Measurements from ENCODE around the gene SLC16A8.
"Not testable (repeated sequence)": the region's sequence is repeated elsewhere in the genome, so short reads cannot be mapped to it uniquely, and the experiment has no call there.

Gene SLC16A8

GRCh38 chr22:38085056-38085455 lies 1.1 kb upstream of the SLC16A8 start:
- DNase-seq = no peak

DNA sequence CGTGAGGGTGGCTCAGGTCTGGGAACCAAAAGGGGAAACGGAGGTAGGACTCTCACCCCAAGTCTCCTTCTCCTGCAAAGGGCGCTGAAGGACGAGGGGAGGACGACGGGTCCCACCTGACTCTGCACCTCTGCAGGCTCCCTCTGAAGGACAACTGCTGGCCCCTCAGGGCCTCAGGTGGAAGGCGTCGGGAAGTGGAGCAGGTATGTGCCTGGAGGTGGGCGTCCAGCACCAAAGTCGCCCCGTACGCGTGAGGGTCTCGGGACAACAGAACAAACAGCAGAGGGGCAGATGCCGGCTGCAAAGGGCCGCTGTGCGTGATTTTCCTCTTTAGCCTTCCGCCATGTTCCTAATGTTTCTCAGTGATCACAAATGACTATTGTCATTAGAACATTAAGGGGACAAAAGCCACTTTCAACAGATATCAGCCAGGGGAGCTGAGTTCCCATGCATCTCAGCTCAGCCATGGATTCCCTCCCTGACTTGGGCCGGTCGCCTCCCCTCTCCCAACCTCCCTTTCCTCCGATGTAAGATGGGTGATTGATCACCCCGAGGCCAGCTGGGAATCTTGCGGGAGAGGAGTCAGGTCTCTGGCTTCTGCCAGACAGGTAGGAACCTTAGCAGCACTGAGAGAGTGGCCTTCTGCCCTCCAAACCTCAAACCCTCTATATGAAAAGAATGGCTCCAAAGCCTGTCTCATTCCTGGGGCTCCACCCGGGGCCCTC lies 836 bp downstream of the SLC16A8 start:
- no peak for DNase-seq

DNA sequence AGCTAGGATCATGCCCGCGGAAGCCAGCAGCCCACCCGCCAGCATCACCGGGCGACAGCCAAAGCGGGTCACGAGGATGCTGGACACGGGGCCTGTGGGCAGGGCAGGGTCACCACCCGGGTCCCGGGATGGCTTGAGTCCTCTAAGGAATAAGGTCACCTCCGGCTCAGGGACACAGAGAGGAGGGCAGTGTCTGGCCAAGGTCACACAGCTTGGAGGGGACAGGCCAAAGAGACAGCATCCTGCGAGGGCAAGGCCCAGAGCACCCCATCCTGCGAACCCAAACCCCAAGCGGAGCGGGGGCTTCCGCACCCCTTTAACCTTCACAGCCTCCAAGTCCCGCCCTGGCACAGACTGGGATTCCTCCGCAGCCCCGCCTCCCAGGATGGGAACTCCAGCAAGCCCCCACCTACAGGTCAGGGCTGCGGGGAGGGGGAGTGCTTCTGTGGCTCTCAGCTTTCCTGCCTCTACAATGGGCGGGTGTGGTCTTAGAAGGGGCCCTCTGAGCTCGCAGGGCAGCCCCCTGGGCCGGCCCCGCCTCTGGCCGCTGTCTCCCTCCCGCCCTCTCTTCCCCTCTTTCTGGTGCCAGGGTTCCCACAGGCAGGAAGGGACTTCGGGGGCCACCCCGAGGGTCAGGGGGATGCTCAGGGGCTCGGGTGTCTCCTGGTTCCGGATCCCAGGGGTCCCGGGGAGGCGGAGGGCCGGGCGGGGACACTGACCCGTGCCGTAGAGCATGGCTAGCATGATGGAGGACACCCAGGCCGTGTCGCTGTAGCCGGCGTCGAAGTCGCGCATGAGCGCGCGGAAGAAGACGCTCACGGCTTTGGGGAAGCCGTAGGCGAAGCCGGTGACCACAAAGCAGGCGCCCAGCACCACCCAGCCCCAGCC lies 1.8 kb downstream of the SLC16A8 start:
- DNase-seq = no peak

DNA sequence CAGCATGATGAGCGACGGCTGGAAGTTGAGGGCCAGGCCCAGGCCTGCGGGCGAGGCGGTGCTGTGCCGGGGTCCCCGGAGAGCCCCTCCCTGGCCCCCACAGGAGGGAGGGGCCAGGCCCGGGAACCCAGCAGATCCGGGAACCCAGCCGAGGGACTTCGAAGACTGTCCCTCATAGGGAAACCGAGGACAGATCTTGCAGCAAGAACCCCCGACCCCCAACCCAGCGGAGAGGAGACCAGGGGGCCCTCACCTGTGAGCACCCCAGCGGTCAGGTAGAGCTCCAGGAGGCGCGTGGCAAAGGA lies 2.4 kb downstream of the SLC16A8 start:
- no peak for DNase-seq

- DNase-seq = no peak
Measured at GRCh38 chr22:38080850-38081635, 2.9 kb downstream of the SLC16A8 start.

- DNase-seq = no peak
Measured at GRCh38 chr22:38080474-38080849, 3.5 kb downstream of the SLC16A8 start.

GRCh38 chr22:38079804-38080203 lies 4.2 kb downstream of the SLC16A8 start:
- no peak for DNase-seq

DNA sequence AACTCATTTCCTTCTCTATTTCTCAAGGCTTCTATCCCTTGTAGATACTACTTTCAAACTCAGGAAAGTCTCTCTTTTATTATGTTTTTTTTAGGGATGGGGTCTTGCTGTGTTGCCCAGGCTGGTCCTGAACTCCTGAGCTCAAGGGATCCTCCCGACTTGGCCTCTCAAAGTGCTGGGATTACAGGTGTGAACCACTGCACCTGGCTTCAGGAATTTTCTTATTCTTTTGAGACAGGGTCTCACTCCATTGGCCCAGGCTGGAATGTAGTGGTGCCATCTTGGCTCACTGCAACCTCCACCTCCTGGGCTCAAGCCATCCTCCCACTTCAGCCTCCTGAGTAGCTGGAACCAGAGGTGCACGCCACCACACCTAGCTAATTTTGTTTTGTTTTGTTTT lies 4.8 kb downstream of the SLC16A8 start:
- DNase-seq = not testable (repeated sequence)

DNA sequence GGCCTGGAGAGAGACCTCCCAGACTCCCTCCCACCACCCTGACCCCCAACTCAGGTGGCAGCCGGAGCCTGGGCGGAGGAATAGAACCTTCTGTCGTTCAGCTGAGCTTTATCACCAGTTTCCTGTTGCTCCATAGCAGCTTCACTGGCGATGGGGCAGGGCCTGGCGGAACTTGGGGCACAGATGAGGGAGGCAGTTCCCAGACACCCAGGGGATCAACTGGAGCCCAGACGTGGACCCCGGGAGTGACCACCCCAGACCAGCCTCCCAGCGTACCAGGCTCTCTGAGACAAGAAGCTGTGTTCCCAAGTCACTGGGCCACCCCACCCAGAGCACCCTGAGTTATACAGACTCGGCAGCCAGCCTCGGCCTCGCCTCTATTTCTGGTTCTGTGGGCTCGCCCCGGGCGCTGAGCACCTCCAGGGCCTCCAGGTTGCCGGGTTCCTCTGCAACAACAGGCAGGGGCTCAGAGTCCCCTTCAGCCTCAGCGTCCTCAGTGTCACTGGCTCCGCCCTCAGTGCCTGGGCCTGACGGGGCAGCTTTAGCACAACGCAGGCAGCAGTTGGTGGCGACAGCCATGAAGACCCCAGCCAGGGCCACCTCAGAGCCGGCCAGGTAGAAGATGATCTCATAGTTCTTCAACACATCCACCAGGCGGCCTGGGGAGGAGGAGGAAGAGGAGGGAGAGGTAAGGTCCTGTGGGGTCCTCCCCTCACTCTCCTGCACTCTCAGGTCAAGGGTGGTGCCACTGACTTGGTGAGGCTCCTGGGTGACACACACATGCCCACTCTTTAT lies 5.7 kb downstream of the SLC16A8 start:
- no peak for DNase-seq

DNA sequence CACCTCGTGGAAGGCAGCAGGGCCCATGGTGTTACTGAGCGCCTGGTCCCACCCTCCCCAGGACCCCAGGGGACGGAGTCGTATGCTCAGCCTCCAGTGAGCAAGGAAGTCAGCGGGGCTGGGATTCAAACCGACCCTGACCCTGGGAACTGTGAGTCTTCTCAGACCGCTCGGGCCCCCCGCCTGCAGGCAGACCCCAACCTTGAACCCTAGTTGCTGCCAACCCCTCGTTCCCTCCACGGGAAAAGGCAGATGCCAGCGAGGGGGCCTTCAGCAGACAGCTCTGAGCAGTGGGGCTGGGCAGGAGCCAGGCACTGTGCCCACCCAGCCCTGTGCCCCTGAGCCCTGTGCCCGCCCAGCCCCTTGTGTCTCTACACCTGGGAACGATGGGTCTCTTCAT lies 6.4 kb downstream of the SLC16A8 start:
- no peak for DNase-seq

DNA sequence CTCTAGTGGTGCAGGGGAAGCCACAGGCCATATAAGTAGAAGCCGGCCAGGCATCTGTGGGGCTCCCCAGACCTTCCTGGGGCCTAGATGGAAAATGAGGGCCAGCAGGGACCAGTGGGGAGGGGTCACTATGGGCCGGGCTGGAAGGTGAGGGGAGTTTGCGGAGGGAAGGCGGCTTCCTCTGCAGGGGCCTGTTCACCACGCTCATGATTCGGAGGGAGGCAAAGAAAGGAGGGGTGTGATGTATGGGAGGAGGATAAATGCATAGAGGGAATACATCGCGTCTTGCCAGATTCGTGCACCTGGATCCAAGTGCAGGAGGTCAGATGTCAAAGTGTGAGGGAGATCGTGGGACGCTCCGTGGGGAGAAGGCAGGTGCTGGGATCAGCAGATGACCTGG lies 6.9 kb downstream of the SLC16A8 start:
- no peak for DNase-seq

GRCh38 chr22:38075961-38076360 lies 8.0 kb downstream of the SLC16A8 start:
- DNase-seq = no peak

- no peak for DNase-seq
Measured at GRCh38 chr22:38075105-38075825, 8.7 kb downstream of the SLC16A8 start.

DNA sequence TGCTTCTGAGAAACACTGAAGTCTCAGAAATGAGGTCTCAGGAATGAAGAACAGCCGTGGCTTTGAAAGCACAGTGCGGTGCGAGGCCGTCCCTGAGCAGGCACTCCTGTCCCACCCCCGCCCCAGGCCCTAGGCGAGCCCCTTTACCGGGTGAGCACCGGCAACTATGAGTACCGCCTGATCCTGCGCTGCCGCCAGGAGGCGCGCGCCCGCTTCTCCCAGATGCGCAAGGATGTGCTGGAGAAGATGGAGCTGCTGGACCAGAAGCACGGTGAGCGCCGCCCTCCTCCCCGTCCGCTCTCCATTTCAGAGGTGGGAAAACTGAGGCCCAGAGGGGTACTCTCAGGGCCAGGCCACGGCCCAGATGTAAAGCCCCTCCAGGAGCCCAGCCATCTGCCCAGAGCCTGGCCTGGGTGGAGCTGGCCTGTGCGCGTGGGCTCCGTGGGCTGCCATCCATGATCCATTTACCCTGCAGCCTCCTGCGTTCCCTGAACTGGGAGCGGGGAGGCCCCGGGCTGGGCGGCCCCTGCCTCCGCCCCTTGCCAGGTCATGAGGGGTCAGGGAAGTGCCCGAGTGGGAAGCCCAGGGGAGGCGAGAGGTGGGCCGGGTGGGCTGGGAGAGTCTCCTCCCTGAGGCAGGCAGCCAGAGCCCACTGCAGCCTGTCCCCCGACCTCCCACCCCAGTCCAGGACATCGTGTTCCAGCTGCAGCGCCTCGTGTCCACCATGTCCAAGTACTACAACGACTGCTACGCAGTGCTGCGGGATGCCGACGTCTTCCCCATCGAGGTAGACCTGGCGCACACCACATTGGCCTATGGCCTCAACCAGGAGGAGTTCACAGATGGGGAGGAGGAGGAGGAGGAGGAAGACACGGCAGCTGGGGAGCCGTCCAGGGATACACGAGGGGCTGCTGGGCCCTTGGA lies 9.5 kb downstream of the SLC16A8 start:
- no peak for DNase-seq

GRCh38 chr22:38073150-38074130 lies 10.5 kb downstream of the SLC16A8 start:
- no peak for DNase-seq

DNA sequence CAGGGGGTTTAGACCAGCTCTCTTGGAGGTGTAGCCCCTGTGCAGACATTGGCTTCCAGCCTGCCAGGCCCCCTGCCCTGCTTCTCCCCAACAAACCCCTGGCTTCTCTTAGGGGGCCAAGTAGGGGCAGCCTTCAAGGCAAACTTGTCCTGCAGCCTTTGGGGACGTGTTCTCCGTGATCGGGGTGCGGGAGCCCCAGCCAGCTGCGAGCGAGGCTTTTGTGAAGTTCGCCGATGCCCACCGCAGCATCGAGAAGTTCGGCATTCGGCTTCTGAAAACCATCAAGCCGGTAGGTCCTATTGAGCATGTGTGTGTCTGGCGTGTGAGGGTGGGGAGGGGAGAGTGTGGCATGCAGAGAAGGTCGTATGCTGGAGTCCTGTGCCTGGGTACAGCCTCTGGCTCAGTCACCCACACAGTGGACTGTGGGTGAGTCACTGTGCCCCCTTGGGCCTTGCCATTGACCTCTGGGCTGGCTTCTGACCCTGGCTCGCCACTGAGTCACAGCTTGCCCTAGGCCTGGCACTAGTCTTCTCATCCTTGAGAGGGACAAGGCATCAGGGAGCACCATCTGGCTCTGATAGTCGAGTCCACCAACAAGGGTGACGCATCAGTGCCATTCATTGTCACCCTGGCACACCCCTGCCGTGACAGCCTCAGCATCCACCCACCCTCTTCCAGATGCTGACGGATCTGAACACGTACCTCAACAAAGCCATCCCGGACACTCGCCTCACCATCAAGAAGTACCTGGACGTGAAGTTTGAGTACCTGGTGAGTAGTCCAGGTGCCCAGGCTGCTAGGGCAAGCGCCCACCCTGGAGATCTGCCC lies 11.4 kb downstream of the SLC16A8 start:
- DNase-seq = no peak

GRCh38 chr22:38071421-38072321 lies 12.3 kb downstream of the SLC16A8 start:
- no peak for DNase-seq

Data from GF-D8 (cell line).